HEK293 (cell line): ENCODE results near the gene PLA2G4E.
A peak's percentile ranks its signal among the peaks of the same experiment; 100 is the strongest.

Experiments used
- CTCF ChIA-PET: fragments of 350-600 bp; formaldehyde crosslinking; extraction: SDS; loops from one replicate; lab custom pipeline; 2021; ENCODE audit warnings: antibody characterized with exemption; lab: Yijun Ruan, JAX
- POLR2A ChIA-PET: fragments of 300-600 bp; formaldehyde crosslinking; extraction: SDS; loops from one replicate; lab custom pipeline; 2020; ENCODE audit warnings: antibody characterized with exemption, inconsistent platforms; lab: Yijun Ruan, JAX
- H3K27ac ChIP-seq: fragments of 200-500 bp; sonication (Bioruptor generic); 2 replicates; pipeline ENCODE4 v1.5.1; 2014; ENCODE audit warnings: low read depth, low read length, control low read depth, inconsistent platforms; ENCODE audit errors: extremely low read depth
- H3K36me3 ChIP-seq, 2 experiments: fragments of 200-500 bp in 1 of 2; sonication (Bioruptor generic) in 1 of 2; 1 replicate in 1 of 2; 2 replicates in 1 of 2; pipeline ENCODE4 v1.5.1; 2014 to 2017; ENCODE audit warnings: inconsistent platforms in 2 of 2, low read length in 2 of 2; ENCODE audit not compliant: control insufficient read depth in 2 of 2, insufficient read depth in 1 of 2
- H3K4me1 ChIP-seq: fragments of 200-500 bp; sonication (Bioruptor generic); 2 replicates; pipeline ENCODE4 v1.5.1; 2014; ENCODE audit warnings: mild to moderate bottlenecking, low read length, inconsistent platforms; ENCODE audit not compliant: control insufficient read depth, insufficient read depth
- H3K4me3 ChIP-seq: 2 replicates; pipeline ENCODE4 v1.5.1; 2011; ENCODE audit warnings: low read depth, mild to moderate bottlenecking, control low read depth, low read length, moderate library complexity
- H3K9me3 ChIP-seq: fragments of 200-500 bp; sonication (Bioruptor generic); 2 replicates; pipeline ENCODE4 v1.5.1; 2014; ENCODE audit warnings: low read depth, low read length, inconsistent platforms; ENCODE audit not compliant: control insufficient read depth, insufficient read depth
- BCL11A ChIP-seq: fragments of 450-650 bp; formaldehyde crosslinking; IDR thresholded peaks from 2 replicates; pipeline ENCODE4 v1.5.1; 2016; ENCODE audit warnings: low read depth, missing biosample characterization, missing genetic modification characterization
- EGR2 ChIP-seq: fragments of 450-650 bp; formaldehyde crosslinking; IDR thresholded peaks from 2 replicates; pipeline ENCODE4 v1.5.1; 2016; ENCODE audit warnings: low read depth, missing biosample characterization, missing genetic modification characterization
- GLIS2 ChIP-seq: fragments of 450-650 bp; formaldehyde crosslinking; IDR thresholded peaks from 2 replicates; pipeline ENCODE4 v1.5.1; 2016; ENCODE audit warnings: missing biosample characterization, missing genetic modification characterization
- PRDM1 ChIP-seq: fragments of 450-650 bp; formaldehyde crosslinking; IDR thresholded peaks from 2 replicates; pipeline ENCODE4; 2016; ENCODE audit warnings: missing biosample characterization, missing genetic modification characterization
- SCRT2 ChIP-seq: fragments of 450-650 bp; formaldehyde crosslinking; IDR thresholded peaks from 2 replicates; pipeline ENCODE4 v1.5.1; 2016; ENCODE audit warnings: missing biosample characterization, missing genetic modification characterization
- SETDB1 ChIP-seq: IDR thresholded peaks from one replicate; pipeline ENCODE4 v1.6.1; 2017; ENCODE audit warnings: mild to moderate bottlenecking, low read length, moderate library complexity, mixed read lengths; ENCODE audit not compliant: insufficient read length
- ZBTB10 ChIP-seq: fragments of 450-650 bp; formaldehyde crosslinking; IDR thresholded peaks from 2 replicates; pipeline ENCODE4 v1.5.1; 2016; ENCODE audit warnings: missing biosample characterization, missing genetic modification characterization
- ZBTB20 ChIP-seq: fragments of 450-650 bp; formaldehyde crosslinking; IDR thresholded peaks from 2 replicates; pipeline ENCODE4 v1.5.1; 2016; ENCODE audit warnings: missing biosample characterization, missing genetic modification characterization
- ZFHX2 ChIP-seq: fragments of 450-650 bp; formaldehyde crosslinking; conservative IDR thresholded peaks from 2 replicates; pipeline ENCODE4 v1.5.1; 2016; ENCODE audit warnings: missing biosample characterization, missing genetic modification characterization
- ZIC2 ChIP-seq: fragments of 450-650 bp; formaldehyde crosslinking; IDR thresholded peaks from 2 replicates; pipeline ENCODE4 v1.5.1; 2016; ENCODE audit warnings: missing biosample characterization, missing genetic modification characterization
- ZNF114 ChIP-seq: fragments of 450-650 bp; formaldehyde crosslinking; IDR thresholded peaks from 2 replicates; pipeline ENCODE4 v1.5.0; 2017; ENCODE audit warnings: missing biosample characterization, missing genetic modification characterization
- ZNF202 ChIP-seq: fragments of 450-650 bp; formaldehyde crosslinking; IDR thresholded peaks from 2 replicates; pipeline ENCODE4 v1.5.1; 2016; ENCODE audit warnings: missing biosample characterization, missing genetic modification characterization, borderline replicate concordance
- ZNF239 ChIP-seq: fragments of 450-650 bp; formaldehyde crosslinking; IDR thresholded peaks from 2 replicates; pipeline ENCODE4 v1.5.1; 2016; ENCODE audit warnings: missing biosample characterization, missing genetic modification characterization
- ZNF292 ChIP-seq: fragments of 450-650 bp; formaldehyde crosslinking; IDR thresholded peaks from 2 replicates; pipeline ENCODE4 v1.5.1; 2016; ENCODE audit warnings: low read depth, missing biosample characterization, missing genetic modification characterization, borderline replicate concordance
- ZNF341 ChIP-seq: fragments of 450-650 bp; formaldehyde crosslinking; IDR thresholded peaks from 2 replicates; pipeline ENCODE4; 2016; ENCODE audit warnings: low read depth, missing biosample characterization, missing genetic modification characterization
- ZNF362 ChIP-seq: fragments of 450-650 bp; formaldehyde crosslinking; IDR thresholded peaks from 2 replicates; pipeline ENCODE4 v1.5.1; 2016; ENCODE audit warnings: missing biosample characterization, missing genetic modification characterization
- ZNF398 ChIP-seq: fragments of 450-650 bp; formaldehyde crosslinking; IDR thresholded peaks from 2 replicates; pipeline ENCODE4 v1.5.1; 2017; ENCODE audit warnings: missing biosample characterization, missing genetic modification characterization
- ZNF423 ChIP-seq: fragments of 450-650 bp; formaldehyde crosslinking; IDR thresholded peaks from 2 replicates; pipeline ENCODE4 v1.5.1; 2016; ENCODE audit warnings: missing biosample characterization, missing genetic modification characterization
- ZNF529 ChIP-seq: fragments of 450-650 bp; formaldehyde crosslinking; IDR thresholded peaks from 2 replicates; pipeline ENCODE4 v1.5.1; 2017; ENCODE audit warnings: missing genetic modification characterization, missing biosample characterization; ENCODE audit not compliant: insufficient replicate concordance
- ZNF530 ChIP-seq: fragments of 450-650 bp; formaldehyde crosslinking; IDR thresholded peaks from 2 replicates; pipeline ENCODE4 v1.5.1; 2016; ENCODE audit warnings: low read depth, missing biosample characterization, missing genetic modification characterization
- ZNF560 ChIP-seq: fragments of 450-650 bp; formaldehyde crosslinking; IDR thresholded peaks from 2 replicates; pipeline ENCODE4 v1.5.1; 2017; ENCODE audit warnings: missing biosample characterization, missing genetic modification characterization, borderline replicate concordance
- ZNF561 ChIP-seq: fragments of 450-650 bp; IDR thresholded peaks from 2 replicates; pipeline ENCODE4 v1.5.1; 2018; ENCODE audit warnings: missing biosample characterization, missing genetic modification characterization, borderline replicate concordance
- ZNF571 ChIP-seq: fragments of 450-650 bp; formaldehyde crosslinking; IDR thresholded peaks from 2 replicates; pipeline ENCODE4 v1.5.0; 2017; ENCODE audit warnings: missing biosample characterization, missing genetic modification characterization
- ZNF645 ChIP-seq: fragments of 450-650 bp; formaldehyde crosslinking; IDR thresholded peaks from 2 replicates; pipeline ENCODE4; 2016; ENCODE audit warnings: missing biosample characterization, missing genetic modification characterization
- ZNF677 ChIP-seq: fragments of 450-650 bp; IDR thresholded peaks from 2 replicates; pipeline ENCODE4 v1.5.0; 2018; ENCODE audit warnings: missing biosample characterization, mild to moderate bottlenecking, missing genetic modification characterization, moderate library complexity
- ZNF768 ChIP-seq: fragments of 450-650 bp; formaldehyde crosslinking; IDR thresholded peaks from 2 replicates; pipeline ENCODE4 v1.5.1; 2018; ENCODE audit warnings: missing biosample characterization, mild to moderate bottlenecking, missing genetic modification characterization
- TF ChIP-seq, protein P1 (sequence below): fragments of 450-650 bp; formaldehyde crosslinking; IDR thresholded peaks from 2 replicates; pipeline ENCODE4 v1.5.1; 2016; ENCODE audit warnings: missing biosample characterization, missing genetic modification characterization
- TF ChIP-seq, protein P2 (sequence below): fragments of 450-650 bp; formaldehyde crosslinking; IDR thresholded peaks from 2 replicates; pipeline ENCODE4 v1.5.1; 2016; ENCODE audit warnings: missing biosample characterization, missing genetic modification characterization

Gene PLA2G4E

DNA sequence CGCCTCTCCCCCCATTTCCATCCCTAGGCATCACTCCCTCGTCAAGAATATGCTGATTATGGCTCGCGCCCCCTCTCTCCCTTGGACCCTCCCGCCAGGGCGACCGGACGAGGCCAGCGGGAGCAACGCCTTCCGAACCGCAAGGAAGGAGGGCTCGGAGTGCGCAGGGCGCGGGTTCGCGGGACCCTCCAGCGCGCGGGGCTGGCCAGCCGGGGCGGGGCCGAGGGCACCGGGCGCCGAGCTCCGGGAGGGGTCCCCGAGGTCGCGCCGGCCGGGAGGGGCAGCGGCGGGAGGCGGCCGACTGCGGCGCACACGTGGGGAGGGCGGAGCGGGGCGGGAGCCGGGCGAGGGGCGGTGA is 49.0 kb downstream of the PLA2G4E start (continued):
- TF ChIP-seq ZNF530 (tag by site-specific recombination), result no peak
- TF ChIP-seq ZNF645 (tag by site-specific recombination), result no peak
- peak; percentile 42; the same call in 1 of the 2 replicates for TF ChIP-seq ZNF398 (tag by site-specific recombination)
- TF ChIP-seq ZBTB10, result no peak
- TF ChIP-seq ZNF560, result no peak
- no peak for TF ChIP-seq ZNF292
- no peak for TF ChIP-seq ZNF114 (tag by site-specific recombination)
- no peak for TF ChIP-seq ZNF768 (tag by site-specific recombination)
- no peak for TF ChIP-seq ZNF202 (tag by site-specific recombination)
- TF ChIP-seq, protein P1, sequence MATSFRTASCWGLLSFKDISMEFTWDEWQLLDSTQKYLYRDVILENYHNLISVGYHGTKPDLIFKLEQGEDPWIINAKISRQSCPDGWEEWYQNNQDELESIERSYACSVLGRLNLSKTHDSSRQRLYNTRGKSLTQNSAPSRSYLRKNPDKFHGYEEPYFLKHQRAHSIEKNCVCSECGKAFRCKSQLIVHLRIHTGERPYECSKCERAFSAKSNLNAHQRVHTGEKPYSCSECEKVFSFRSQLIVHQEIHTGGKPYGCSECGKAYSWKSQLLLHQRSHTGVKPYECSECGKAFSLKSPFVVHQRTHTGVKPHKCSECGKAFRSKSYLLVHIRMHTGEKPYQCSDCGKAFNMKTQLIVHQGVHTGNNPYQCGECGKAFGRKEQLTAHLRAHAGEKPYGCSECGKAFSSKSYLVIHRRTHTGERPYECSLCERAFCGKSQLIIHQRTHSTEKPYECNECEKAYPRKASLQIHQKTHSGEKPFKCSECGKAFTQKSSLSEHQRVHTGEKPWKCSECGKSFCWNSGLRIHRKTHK, result no peak
- TF ChIP-seq ZNF239 (tag by site-specific recombination), result no peak
- no peak for TF ChIP-seq PRDM1 (tag by site-specific recombination)
- TF ChIP-seq ZNF529 (tag by site-specific recombination), result no peak
- TF ChIP-seq ZNF341 (tag by site-specific recombination), result no peak; the same call in 1 of the 2 replicates

GRCh38 chr15:41971089-41971894 is 49.5 kb downstream of the PLA2G4E start:
- Histone ChIP-seq H3K27ac (no peak overlapping the region; the same call in 1 of the 2 replicates), H3K36me3 (no peaks in the 10 kb centered on the region), H3K9me3 (no peaks in the 10 kb centered on the region), H3K4me1 (peaks cover 10% of the 10 kb centered on the region), H3K4me3 (peak overlapping the region; percentile 74)
- CTCF ChIA-PET, result interaction anchor here (0.5 to 2.1 kb wide), 2 partner anchors 15 to 18 kb away, joined by 3 to 12 read pairs; no protein-coding TSS in a partner anchor
- POLR2A ChIA-PET, result interaction anchor here (0.5 to 2.0 kb wide), 4 partner anchors 12 to 351 kb away, joined by 3 to 4 read pairs (median 4); partner anchors contain the start of gene VPS39
- TF ChIP-seq SCRT2 (tag by site-specific recombination) (peak; percentile 96), ZNF571 (no peak), EGR2 (tag by site-specific recombination) (peak; percentile 68), ZNF561 (tag by site-specific recombination) (0 out of 2 replicates have a peak, but pooled peaks have one; percentile 36), GLIS2 (tag by site-specific recombination) (peak; percentile 81), ZNF362 (tag by site-specific recombination) (no peak), BCL11A (tag by site-specific recombination) (0 out of 2 replicates have a peak, but pooled peaks have one; percentile 8), SETDB1 (no peak), ZNF423 (no peak), ZIC2 (tag by site-specific recombination) (peak; percentile 41), ZFHX2 (tag by site-specific recombination) (peak; percentile 81), ZNF677 (tag by site-specific recombination) (no peak), ZBTB20 (tag by site-specific recombination) (0 out of 2 replicates have a peak, but pooled peaks have one; percentile 29)
- TF ChIP-seq, protein P2, sequence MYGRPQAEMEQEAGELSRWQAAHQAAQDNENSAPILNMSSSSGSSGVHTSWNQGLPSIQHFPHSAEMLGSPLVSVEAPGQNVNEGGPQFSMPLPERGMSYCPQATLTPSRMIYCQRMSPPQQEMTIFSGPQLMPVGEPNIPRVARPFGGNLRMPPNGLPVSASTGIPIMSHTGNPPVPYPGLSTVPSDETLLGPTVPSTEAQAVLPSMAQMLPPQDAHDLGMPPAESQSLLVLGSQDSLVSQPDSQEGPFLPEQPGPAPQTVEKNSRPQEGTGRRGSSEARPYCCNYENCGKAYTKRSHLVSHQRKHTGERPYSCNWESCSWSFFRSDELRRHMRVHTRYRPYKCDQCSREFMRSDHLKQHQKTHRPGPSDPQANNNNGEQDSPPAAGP (tag by site-specific recombination), result peak; percentile 50; the same call in 1 of the 2 replicates
